ENCODE results near the gene TXN2.

The TXN2 gene

GRCh38 chr22:36512991-36513390, 31.6 kb upstream of the TXN2 start:
- Histone ChIP-seq H3K4me2 (ENCODE audit: low read length) (no peak overlapping the region), H3K9me3 (ENCODE audit: control insufficient read depth, insufficient read depth, low read length) (no peaks in the 10 kb centered on the region), H4K20me1 (ENCODE audit: control insufficient read depth, insufficient read depth, low read depth, low read length) (no peaks in the 10 kb centered on the region), H3K36me3 (ENCODE audit: control insufficient read depth, low read length) (peaks cover 79% of the 10 kb centered on the region), H3F3A (ENCODE audit: control insufficient read depth, insufficient read depth) (peaks cover 38% of the 10 kb centered on the region), H3K4me1 (ENCODE audit: control insufficient read depth, low read length) (no peaks in the 10 kb centered on the region), H3K27me3 (ENCODE audit: control insufficient read depth, low read length) (no peaks in the 10 kb centered on the region), H3K27ac (ENCODE audit: low read depth, low read length) (no peak overlapping the region), H3K4me3 (ENCODE audit: low read length) (no peak overlapping the region), H3K9me2 (replicated peaks; ENCODE audit: control insufficient read depth, low read length) (no peaks in the 10 kb centered on the region), H3K79me2 (ENCODE audit: control insufficient read depth, low read length) (no peaks in the 10 kb centered on the region)
- TF ChIP-seq EZH2phosphoT487 (IDR thresholded peaks at IDR 0.05; ENCODE audit: borderline replicate concordance, low read length) (no peak), CTCF (IDR thresholded peaks at IDR 0.05; ENCODE audit: low read depth, low read length, poor library complexity, severe bottlenecking) (no peak)

GRCh38 chr22:36512333-36512732, 30.9 kb upstream of the TXN2 start:
- Histone ChIP-seq H3K36me3 (ENCODE audit: control insufficient read depth, low read length) (peaks cover 72% of the 10 kb centered on the region), H4K20me1 (ENCODE audit: control insufficient read depth, insufficient read depth, low read depth, low read length) (no peaks in the 10 kb centered on the region), H3F3A (ENCODE audit: control insufficient read depth, insufficient read depth) (peaks cover 38% of the 10 kb centered on the region)

GRCh38 chr22:36510966-36511881, 29.8 kb upstream of the TXN2 start:
- Histone ChIP-seq H4K20me1 (ENCODE audit: control insufficient read depth, insufficient read depth, low read depth, low read length) (no peaks in the 10 kb centered on the region), H3K79me2 (ENCODE audit: control insufficient read depth, low read length) (peaks cover 3% of the 10 kb centered on the region), H3K4me2 (ENCODE audit: low read length) (no peak overlapping the region), H3K4me1 (ENCODE audit: control insufficient read depth, low read length) (peaks cover 13% of the 10 kb centered on the region), H3K4me3 (ENCODE audit: low read length) (no peak overlapping the region), H3K36me3 (ENCODE audit: control insufficient read depth, low read length) (peaks cover 61% of the 10 kb centered on the region), H3K9me3 (ENCODE audit: control insufficient read depth, insufficient read depth, low read length) (no peaks in the 10 kb centered on the region), H3K9me2 (replicated peaks; ENCODE audit: control insufficient read depth, low read length) (no peaks in the 10 kb centered on the region), H3K27me3 (ENCODE audit: control insufficient read depth, low read length) (no peaks in the 10 kb centered on the region), H3K27ac (ENCODE audit: low read depth, low read length) (no peak overlapping the region), H3F3A (ENCODE audit: control insufficient read depth, insufficient read depth) (peaks cover 38% of the 10 kb centered on the region)
- TF ChIP-seq EZH2phosphoT487 (IDR thresholded peaks at IDR 0.05; ENCODE audit: borderline replicate concordance, low read length) (no peak), CTCF (IDR thresholded peaks at IDR 0.05; ENCODE audit: low read depth, low read length, poor library complexity, severe bottlenecking) (peak; percentile 56)

More at GRCh38 chr22:36512333-36512732, 30.9 kb upstream of the TXN2 start:
- Histone ChIP-seq H3K4me2 (ENCODE audit: low read length) (no peak overlapping the region), H3K4me1 (ENCODE audit: control insufficient read depth, low read length) (peaks cover 4% of the 10 kb centered on the region), H3K9me3 (ENCODE audit: control insufficient read depth, insufficient read depth, low read length) (no peaks in the 10 kb centered on the region), H3K9me2 (replicated peaks; ENCODE audit: control insufficient read depth, low read length) (no peaks in the 10 kb centered on the region), H3K4me3 (ENCODE audit: low read length) (no peak overlapping the region), H3K27me3 (ENCODE audit: control insufficient read depth, low read length) (no peaks in the 10 kb centered on the region), H3K27ac (ENCODE audit: low read depth, low read length) (no peak overlapping the region), H3K79me2 (ENCODE audit: control insufficient read depth, low read length) (no peaks in the 10 kb centered on the region)
- TF ChIP-seq EZH2phosphoT487 (IDR thresholded peaks at IDR 0.05; ENCODE audit: borderline replicate concordance, low read length) = no peak
- no peak for TF ChIP-seq CTCF (IDR thresholded peaks at IDR 0.05; ENCODE audit: low read depth, low read length, poor library complexity, severe bottlenecking)
